Suppressor macrophage (primary cell): ENCODE results near the gene TTLL8.

Experiments
- DNase-seq, 4 experiments: peaks; one replicate each; pipeline ENCODE4 v3.0.0-alpha.2; 2020 to 2022

Gene TTLL8

GRCh38 chr22:50082961-50083461 is 24.9 kb upstream of the TTLL8 start:
- DNase-seq = no peak

GRCh38 chr22:50082197-50082715 is 24.2 kb upstream of the TTLL8 start:
- DNase-seq = no peak

GRCh38 chr22:50081426-50082196 is 23.5 kb upstream of the TTLL8 start:
- no peak for DNase-seq

GRCh38 chr22:50080077-50080465 is 22.0 kb upstream of the TTLL8 start:
- DNase-seq = no peak

GRCh38 chr22:50078761-50079160 is 20.7 kb upstream of the TTLL8 start:
- DNase-seq = no peak

- DNase-seq = no peak
These were observed 20.1 kb upstream of the TTLL8 start for GRCh38 chr22:50078246-50078645.

GRCh38 chr22:50076646-50077535 is 18.8 kb upstream of the TTLL8 start:
- DNase-seq = no peak

- no peak for DNase-seq
These were observed 16.7 kb upstream of the TTLL8 start for GRCh38 chr22:50074551-50075530.

- DNase-seq = no peak
These were observed 16.0 kb upstream of the TTLL8 start for GRCh38 chr22:50074056-50074455.

- DNase-seq = no peak
These were observed 14.8 kb upstream of the TTLL8 start for GRCh38 chr22:50072714-50073538.

- DNase-seq = no peak
These were observed 14.1 kb upstream of the TTLL8 start for GRCh38 chr22:50072167-50072555.

GRCh38 chr22:50071432-50072166 is 13.5 kb upstream of the TTLL8 start:
- DNase-seq = no peak

GRCh38 chr22:50070366-50070765 is 12.3 kb upstream of the TTLL8 start:
- DNase-seq = no peak

GRCh38 chr22:50068096-50068495 is 10.0 kb upstream of the TTLL8 start:
- no peak for DNase-seq

GRCh38 chr22:50067244-50067643 is 9.1 kb upstream of the TTLL8 start:
- DNase-seq = no peak

- no peak for DNase-seq
These were observed 6.4 kb upstream of the TTLL8 start for GRCh38 chr22:50064453-50064852.

GRCh38 chr22:50063589-50064393 is 5.7 kb upstream of the TTLL8 start:
- DNase-seq = no peak

- DNase-seq = no peak
These were observed 4.5 kb upstream of the TTLL8 start for GRCh38 chr22:50062509-50063135.

GRCh38 chr22:50061824-50062355 is 3.8 kb upstream of the TTLL8 start:
- no peak for DNase-seq
